LHCN-M2 (cell line): ENCODE data around the gene RNF123. TPM values are rescaled to one million over a fixed set of nuclear protein-coding genes. Genes with fewer than 3 reads are reported as not detected.

Experiments used
- DNase-seq: peaks from one replicate; pipeline ENCODE4 v3.0.0-alpha.2; 2012; ENCODE audit warnings: low read depth
- total RNA-seq: library from RNA; depleted of rRNA; stranded (reverse); fragments of >200 nt; gene quantifications from 2 replicates; pipeline ENCODE4 v1.2.3, GENCODE V29; 2014

The RNF123 gene
- total RNA-seq, 1 experiment from 2014 or later: 21.2 TPM

- DNase-seq: no peak
Measured at GRCh38 chr3:49658711-49659110, 30.6 kb upstream of the RNF123 start.

GRCh38 chr3:49659756-49660155, 29.6 kb upstream of the RNF123 start:
- no peak for DNase-seq

- no peak for DNase-seq
Measured at GRCh38 chr3:49661281-49661680, 28.1 kb upstream of the RNF123 start.

DNA sequence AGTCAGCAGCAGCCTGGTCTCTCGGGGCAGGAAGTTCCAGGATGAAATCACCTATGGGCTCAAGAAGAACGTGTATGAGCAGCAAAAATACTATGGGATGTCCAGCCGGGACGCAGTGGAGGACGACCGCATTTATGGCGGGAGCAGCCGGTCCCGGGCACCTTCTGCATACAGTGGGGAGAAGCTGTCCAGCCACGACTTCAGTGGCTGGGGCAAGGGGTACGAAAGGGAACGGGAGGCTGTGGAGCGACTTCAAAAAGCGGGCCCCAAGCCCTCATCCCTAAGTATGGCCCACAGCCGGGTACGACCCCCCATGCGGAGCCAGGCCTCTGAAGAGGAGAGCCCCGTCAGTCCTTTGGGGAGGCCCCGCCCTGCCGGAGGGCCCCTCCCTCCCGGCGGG, 27.3 kb upstream of the RNF123 start:
- DNase-seq: no peak

DNA sequence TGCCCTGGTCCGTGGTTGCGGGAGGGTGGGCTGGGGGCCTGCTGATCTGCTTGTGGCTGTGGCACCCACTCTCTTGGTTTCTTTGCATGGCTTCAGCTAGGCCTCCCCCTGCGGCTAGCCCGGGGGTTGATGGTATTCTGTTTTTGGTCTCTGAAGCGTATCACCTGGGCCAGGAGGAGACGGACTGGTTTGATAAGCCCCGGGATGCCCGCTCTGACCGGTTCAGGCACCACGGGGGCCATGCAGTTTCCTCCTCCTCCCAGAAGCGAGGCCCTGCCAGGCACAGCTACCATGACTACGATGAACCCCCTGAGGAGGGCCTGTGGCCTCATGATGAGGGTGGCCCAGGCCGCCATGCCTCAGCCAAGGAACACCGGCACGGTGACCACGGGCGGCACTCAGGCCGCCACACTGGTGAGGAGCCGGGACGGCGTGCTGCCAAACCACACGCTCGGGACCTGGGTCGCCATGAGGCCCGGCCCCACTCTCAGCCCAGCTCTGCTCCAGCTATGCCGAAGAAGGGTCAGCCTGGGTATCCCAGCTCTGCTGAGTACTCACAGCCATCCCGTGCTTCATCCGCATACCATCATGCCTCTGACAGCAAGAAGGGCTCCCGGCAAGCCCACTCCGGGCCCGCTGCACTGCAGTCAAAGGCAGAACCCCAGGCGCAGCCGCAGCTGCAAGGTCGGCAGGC, 26.5 kb upstream of the RNF123 start:
- DNase-seq: no peak

- no peak for DNase-seq
Measured at GRCh38 chr3:49663831-49664230, 25.5 kb upstream of the RNF123 start.

GRCh38 chr3:49664300-49664699, 25.1 kb upstream of the RNF123 start:
- no peak for DNase-seq

DNA sequence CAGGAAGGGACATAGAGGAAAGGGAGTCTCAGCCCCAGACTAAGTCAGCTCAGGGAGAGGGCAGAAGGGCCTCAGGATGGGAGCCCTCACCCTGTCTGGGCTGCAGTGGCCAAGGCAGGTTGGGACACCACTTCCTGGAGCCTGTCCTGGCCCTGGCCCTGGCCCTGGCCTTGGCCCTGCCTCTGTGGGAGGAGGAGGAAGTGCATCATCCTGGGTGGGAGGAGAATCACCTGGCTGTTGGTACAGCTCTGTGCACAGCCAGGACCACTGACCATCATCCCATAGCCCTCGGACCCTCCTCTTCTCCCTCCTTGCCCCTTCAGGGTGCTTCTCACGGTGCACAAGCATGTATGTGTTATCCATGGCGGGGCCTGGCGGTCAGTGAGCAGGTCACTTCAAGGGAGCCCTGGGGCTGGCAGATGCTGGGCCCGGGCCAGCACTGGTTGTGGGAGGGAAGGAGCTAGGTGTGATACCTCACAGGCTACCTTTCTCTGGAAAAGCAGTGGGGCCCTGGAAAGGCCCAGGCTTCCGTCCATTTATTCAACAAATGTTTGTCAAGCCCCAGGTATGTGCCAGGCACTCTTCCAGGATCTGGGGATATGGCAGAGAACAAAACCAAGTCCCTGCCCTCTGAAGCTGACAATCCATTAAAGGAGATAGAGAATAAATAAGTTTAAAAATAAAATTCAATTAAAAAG, 23.4 kb upstream of the RNF123 start:
- DNase-seq: no peak

GRCh38 chr3:49666592-49666991, 22.8 kb upstream of the RNF123 start:
- DNase-seq: no peak

- no peak for DNase-seq
Measured at GRCh38 chr3:49667701-49668413, 21.5 kb upstream of the RNF123 start.

DNA sequence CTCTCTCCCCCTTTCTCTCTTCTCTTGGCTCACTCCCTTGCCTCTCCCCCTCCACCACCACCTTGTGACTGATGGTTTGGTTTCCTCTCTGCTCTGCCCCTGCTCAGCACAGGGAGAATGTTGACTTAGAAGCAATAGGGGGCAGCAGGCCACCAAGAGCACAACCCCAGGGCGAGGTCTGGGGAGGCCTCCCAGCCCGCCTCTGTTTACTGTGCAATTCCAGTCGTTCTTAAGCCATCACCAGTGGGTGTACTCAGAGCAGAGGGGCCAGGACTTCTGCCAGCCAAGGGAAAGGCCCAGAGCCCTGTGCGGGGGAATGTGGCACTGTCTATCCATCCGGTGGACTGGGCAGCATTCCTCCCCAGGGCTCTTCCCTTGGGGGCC, 21.0 kb upstream of the RNF123 start:
- no peak for DNase-seq

- DNase-seq: peak; percentile 25
Measured at GRCh38 chr3:49668861-49669260, 20.5 kb upstream of the RNF123 start.

DNA sequence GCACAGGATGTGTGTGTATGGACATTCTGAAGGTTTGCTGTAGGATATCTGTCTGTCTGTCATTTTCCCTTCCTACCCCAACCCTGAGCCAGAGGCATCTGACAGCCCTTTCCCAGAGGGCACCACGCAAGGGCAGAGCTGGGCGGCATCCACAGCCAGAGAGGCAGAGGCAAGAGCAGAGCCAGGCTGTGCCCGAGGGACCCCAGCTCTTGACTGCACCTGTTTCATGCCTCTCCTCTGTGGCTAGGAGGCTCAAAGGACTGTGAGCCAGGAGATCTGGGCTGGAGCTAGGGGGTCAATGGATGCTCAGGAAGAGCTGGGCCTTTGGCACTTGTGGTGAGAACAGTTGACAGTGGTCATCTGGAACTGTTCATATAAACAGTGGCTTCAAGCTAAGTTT, 20.0 kb upstream of the RNF123 start:
- no peak for DNase-seq

GRCh38 chr3:49670940-49671290, 18.4 kb upstream of the RNF123 start:
- DNase-seq: no peak

DNA sequence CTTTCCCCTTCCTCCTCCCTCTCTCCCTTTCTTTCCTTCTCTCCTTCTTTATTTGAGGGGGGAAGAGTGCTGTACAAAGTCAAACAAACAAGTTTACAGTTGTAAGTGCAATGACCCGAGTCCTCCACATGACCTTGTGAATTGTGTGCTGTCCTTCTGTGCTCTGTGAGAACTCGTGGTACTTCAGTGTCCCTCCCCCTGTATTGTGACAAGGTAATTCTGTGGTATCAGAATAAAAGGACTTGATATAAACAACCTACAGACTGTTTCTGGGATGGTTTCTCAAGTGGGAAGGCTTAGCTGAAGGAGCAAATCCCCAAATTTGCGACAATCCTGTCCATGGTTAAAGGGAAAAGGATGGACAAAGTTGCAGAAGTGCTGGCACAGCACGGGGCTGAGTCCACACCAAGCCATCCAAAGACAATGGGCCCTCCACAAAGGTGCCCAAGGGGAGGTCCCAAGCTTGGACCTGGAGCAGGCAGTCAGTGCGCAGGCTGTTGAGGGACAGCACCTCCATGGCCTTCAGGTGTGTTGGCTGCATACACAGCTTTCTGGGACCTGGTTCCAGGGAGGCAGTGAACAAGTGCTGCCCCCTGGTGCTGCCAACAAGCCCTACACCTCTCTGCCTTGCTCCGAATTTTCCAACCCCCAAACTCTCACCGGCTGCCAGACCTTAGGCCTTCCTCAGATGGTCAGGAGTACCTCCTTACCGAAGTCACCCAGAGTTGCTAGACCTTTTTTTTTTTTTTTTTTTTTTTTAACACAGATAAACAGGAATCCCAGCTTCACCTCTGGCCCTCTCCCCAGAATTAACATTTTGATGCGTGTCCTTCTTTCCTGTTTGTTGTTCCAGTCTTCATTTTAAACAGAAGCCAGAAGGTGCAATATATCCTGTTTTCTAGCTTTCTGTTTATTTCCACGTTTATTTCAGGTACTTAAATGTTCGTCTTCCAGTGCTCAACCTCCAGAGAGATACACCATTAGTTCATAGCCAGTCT, 17.8 kb upstream of the RNF123 start:
- DNase-seq: peak; percentile 38

- DNase-seq: no peak
Measured at GRCh38 chr3:49673121-49673714, 16.1 kb upstream of the RNF123 start.

DNA sequence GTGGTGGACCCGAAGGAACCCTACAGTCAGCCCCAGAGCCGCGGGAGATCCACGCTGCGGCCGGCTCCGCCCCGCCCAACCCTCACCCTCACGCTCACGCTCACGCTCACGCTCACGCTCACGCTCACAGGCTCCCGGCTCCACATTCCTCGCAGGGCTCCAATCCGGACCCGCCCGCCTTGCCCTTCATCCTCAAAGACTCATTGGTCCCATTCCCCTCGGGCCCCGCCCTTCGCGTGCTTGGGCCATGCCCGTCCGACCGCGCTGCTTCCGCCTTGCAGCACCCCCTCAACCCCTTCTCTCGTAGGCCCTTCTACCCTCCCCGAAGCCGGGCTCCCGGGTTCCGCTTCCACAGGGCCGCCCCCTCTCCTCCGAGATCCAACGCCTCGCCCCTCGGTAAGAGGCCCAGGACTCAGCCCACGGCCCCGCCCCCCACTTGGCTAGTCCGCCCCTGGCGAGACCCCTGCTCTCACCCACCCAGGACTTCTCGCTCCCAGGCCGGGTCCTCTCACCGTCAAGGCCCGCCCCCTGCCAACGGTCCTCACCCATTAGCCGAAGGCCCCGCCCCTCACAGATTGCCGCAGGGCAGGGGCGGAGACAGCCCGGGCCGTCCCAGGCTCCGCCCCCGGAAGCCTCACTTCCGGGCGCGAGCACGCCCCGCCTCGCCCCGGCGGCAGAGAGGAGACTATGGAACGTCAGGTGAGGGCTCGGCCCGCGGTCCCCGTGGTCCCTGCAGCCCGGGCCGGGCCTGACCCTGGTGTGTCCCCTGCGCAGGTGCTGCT, 15.5 kb upstream of the RNF123 start, which contains the start of gene APEH:
APEH (plus strand) TSS at position 637 of the 782 bp plus-strand sequence; CDS start at position 688, 51 bp downstream.
- peak; percentile 98 for DNase-seq

DNA sequence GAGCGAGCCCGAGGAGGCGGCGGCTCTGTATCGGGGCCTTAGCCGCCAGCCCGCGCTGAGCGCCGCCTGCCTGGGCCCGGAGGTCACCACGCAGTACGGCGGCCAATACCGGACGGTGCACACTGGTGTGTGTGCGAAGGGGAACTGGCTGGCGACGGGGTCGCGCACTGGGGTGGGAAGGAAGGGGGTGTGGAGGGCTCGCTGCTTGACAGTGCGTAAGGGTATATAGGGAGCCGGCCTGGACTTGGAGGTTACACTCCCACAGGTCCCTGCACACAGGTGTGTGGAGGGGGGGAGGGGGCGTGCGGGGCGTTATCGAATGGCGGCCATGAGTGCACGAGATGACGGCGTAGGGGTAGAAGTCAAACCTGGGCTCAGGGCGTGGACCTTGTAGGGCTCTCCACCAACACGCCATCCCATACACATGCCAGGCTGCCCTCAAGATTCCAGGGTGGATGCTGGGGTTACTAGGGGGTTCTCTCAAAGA, 14.8 kb upstream of the RNF123 start:
- no peak for DNase-seq

DNA sequence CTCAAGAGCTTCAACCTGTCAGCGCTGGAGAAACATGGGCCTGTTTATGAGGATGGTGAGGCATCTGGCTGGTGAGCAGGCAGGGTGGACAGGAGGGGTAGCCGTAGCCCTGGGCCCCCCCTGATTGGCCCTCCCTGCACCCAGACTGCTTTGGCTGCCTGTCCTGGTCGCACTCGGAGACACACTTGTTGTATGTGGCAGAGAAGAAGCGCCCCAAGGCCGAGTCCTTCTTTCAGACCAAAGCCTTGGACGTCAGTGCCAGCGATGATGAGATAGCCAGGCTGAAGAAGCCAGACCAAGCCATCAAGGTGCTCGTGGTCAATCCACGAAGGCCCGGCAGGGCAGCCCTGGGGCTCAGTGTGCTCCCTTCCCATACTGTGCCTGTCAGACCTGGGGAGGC, 13.4 kb upstream of the RNF123 start:
- DNase-seq: no peak
